ENCODE results near the gene ATP5F1B.
"Not testable (repeated sequence)": the region's sequence is repeated elsewhere in the genome, so short reads cannot be mapped to it uniquely, and the experiment has no call there.

Gene ATP5F1B

GRCh38 chr12:56648023-56648422 lies 2.2 kb upstream of the ATP5F1B start:
- DNase-seq (ENCODE audit: low read depth, low spot score): not testable (repeated sequence)

GRCh38 chr12:56645201-56645716 lies 525 bp downstream of the ATP5F1B start:
- DNase-seq (ENCODE audit: low read depth, low spot score): no peak

- no peak for DNase-seq (ENCODE audit: low read depth, low spot score)
These were observed 1.1 kb downstream of the ATP5F1B start for GRCh38 chr12:56644654-56645053.

- DNase-seq (ENCODE audit: low read depth, low spot score): no peak
These were observed 4.6 kb downstream of the ATP5F1B start for GRCh38 chr12:56641219-56641618.

GRCh38 chr12:56637621-56638020 lies 8.2 kb downstream of the ATP5F1B start:
- DNase-seq (ENCODE audit: low read depth, low spot score): no peak

- DNase-seq (ENCODE audit: low read depth, low spot score): peak; percentile 77
These were observed 8.9 kb downstream of the ATP5F1B start for GRCh38 chr12:56636675-56637540.

- DNase-seq (ENCODE audit: low read depth, low spot score): peak; percentile 71
These were observed 9.7 kb downstream of the ATP5F1B start for GRCh38 chr12:56635806-56636674.

- no peak for DNase-seq (ENCODE audit: low read depth, low spot score)
These were observed 10.7 kb downstream of the ATP5F1B start for GRCh38 chr12:56634837-56635791.

GRCh38 chr12:56634242-56634836 lies 11.4 kb downstream of the ATP5F1B start:
- DNase-seq (ENCODE audit: low read depth, low spot score): no peak

GRCh38 chr12:56633468-56634241 lies 12.1 kb downstream of the ATP5F1B start:
- DNase-seq (ENCODE audit: low read depth, low spot score): no peak

- DNase-seq (ENCODE audit: low read depth, low spot score): no peak
These were observed 12.9 kb downstream of the ATP5F1B start for GRCh38 chr12:56632701-56633467.

GRCh38 chr12:56631790-56632700 lies 13.7 kb downstream of the ATP5F1B start:
- no peak for DNase-seq (ENCODE audit: low read depth, low spot score)

- DNase-seq (ENCODE audit: low read depth, low spot score): peak; percentile 67
These were observed 15.6 kb downstream of the ATP5F1B start, which contains the start of gene BAZ2A for GRCh38 chr12:56630180-56630632. Gene BAZ2A, minus strand, starts transcription at chr12:56630326. Its CDS starts 12,796 bp downstream, at chr12:56617530.

- no peak for DNase-seq (ENCODE audit: low read depth, low spot score)
These were observed 16.2 kb downstream of the ATP5F1B start for GRCh38 chr12:56629459-56630179.

GRCh38 chr12:56628671-56629458 lies 16.9 kb downstream of the ATP5F1B start:
- DNase-seq (ENCODE audit: low read depth, low spot score): no peak

GRCh38 chr12:56626701-56627100 lies 19.1 kb downstream of the ATP5F1B start:
- DNase-seq (ENCODE audit: low read depth, low spot score): no peak
